HG02938 (cell line): ENCODE data around the gene KRT39.
"Not testable (repeated sequence)": the region's sequence is repeated elsewhere in the genome, so short reads cannot be mapped to it uniquely, and the experiment has no call there.

Source experiments
- ATAC-seq: cut with Tn5 transposase; IDR thresholded peaks from one replicate; pipeline ENCODE4 v1.9.1; 2021; ENCODE audit warnings: mild to moderate bottlenecking, moderate library complexity; ENCODE audit not compliant: unreplicated experiment

The KRT39 gene

GRCh38 chr17:40966848-40967247 is at the start of gene KRT39:
KRT39 (minus strand) TSS chr17:40966948; CDS start chr17:40966856, 92 bp downstream.
- ATAC-seq: no peak

GRCh38 chr17:41015454-41015853 is 48.7 kb upstream of the KRT39 start:
- no peak for ATAC-seq

GRCh38 chr17:41013606-41014005 is 46.9 kb upstream of the KRT39 start:
- no peak for ATAC-seq

- ATAC-seq: no peak
Observed at GRCh38 chr17:41013181-41013580, 46.4 kb upstream of the KRT39 start.

GRCh38 chr17:41012326-41013120 is 45.8 kb upstream of the KRT39 start:
- ATAC-seq: no peak

GRCh38 chr17:41010441-41010840 is 43.7 kb upstream of the KRT39 start:
- no peak for ATAC-seq

- no peak for ATAC-seq
Observed at GRCh38 chr17:41009936-41010335, 43.2 kb upstream of the KRT39 start.

- no peak for ATAC-seq
Observed at GRCh38 chr17:41009301-41009760, 42.6 kb upstream of the KRT39 start.

- no peak for ATAC-seq
Observed at GRCh38 chr17:41008811-41009210, 42.1 kb upstream of the KRT39 start, which contains the start of gene KRTAP3-1. KRTAP3-1 (minus strand) TSS chr17:41009128; CDS start chr17:41009074, 54 bp downstream.

GRCh38 chr17:41004397-41004796 is 37.6 kb upstream of the KRT39 start:
- ATAC-seq: no peak

GRCh38 chr17:41003926-41004325 is 37.2 kb upstream of the KRT39 start:
- no peak for ATAC-seq

GRCh38 chr17:41002814-41003213 is 36.1 kb upstream of the KRT39 start:
- ATAC-seq: no peak

- ATAC-seq: no peak
Observed at GRCh38 chr17:41001795-41002194, 35.0 kb upstream of the KRT39 start.

GRCh38 chr17:40999563-40999962 is 32.8 kb upstream of the KRT39 start, which contains the start of gene KRTAP3-2:
KRTAP3-2 (minus strand) TSS chr17:40999906; CDS start chr17:40999853, 53 bp downstream.
- ATAC-seq: not testable (repeated sequence)

- ATAC-seq: no peak
Observed at GRCh38 chr17:40997361-40997760, 30.6 kb upstream of the KRT39 start.

GRCh38 chr17:40996829-40997228 is 30.1 kb upstream of the KRT39 start:
- no peak for ATAC-seq

- no peak for ATAC-seq
Observed at GRCh38 chr17:40995116-40995515, 28.4 kb upstream of the KRT39 start.

GRCh38 chr17:40993839-40994238 is 27.1 kb upstream of the KRT39 start, which contains the start of gene KRTAP3-3:
KRTAP3-3 (minus strand) TSS chr17:40994164; CDS start chr17:40994097, 67 bp downstream.
- no peak for ATAC-seq

GRCh38 chr17:40993084-40993483 is 26.3 kb upstream of the KRT39 start:
- no peak for ATAC-seq

GRCh38 chr17:40992666-40993065 is 25.9 kb upstream of the KRT39 start:
- ATAC-seq: no peak

GRCh38 chr17:40986920-40987319 is 20.2 kb upstream of the KRT39 start:
- no peak for ATAC-seq

- no peak for ATAC-seq
Observed at GRCh38 chr17:40984226-40984625, 17.5 kb upstream of the KRT39 start, which contains the start of gene KRT40. KRT40 (minus strand) TSS chr17:40984326; CDS start chr17:40984273, 53 bp downstream.
